NCI-H446 (cell line): ENCODE measurements around the gene PDXP.
"Not testable (repeated sequence)": the region's sequence is repeated elsewhere in the genome, so short reads cannot be mapped to it uniquely, and the experiment has no call there.

ENCODE experiments used
- DNase-seq, 2 experiments: peaks; one replicate each; lab custom pipeline; 2025; lab: John Stamatoyannopoulos, UW

PDXP gene

GRCh38 chr22:37658133-37659065 lies at the start of gene PDXP:
PDXP (plus strand) TSS chr22:37658723; CDS start chr22:37658783, 60 bp downstream.
- peak; percentile 99 for DNase-seq

GRCh38 chr22:37609240-37610152 lies 49.0 kb upstream of the PDXP start:
- no peak for DNase-seq

GRCh38 chr22:37610153-37610475 lies 48.4 kb upstream of the PDXP start:
- DNase-seq: not testable (repeated sequence)

- DNase-seq: no peak
Measured at GRCh38 chr22:37610480-37611129, 47.9 kb upstream of the PDXP start.

- no peak for DNase-seq
Measured at GRCh38 chr22:37611207-37611606, 47.3 kb upstream of the PDXP start.

- DNase-seq: no peak
Measured at GRCh38 chr22:37616201-37617083, 42.1 kb upstream of the PDXP start.

GRCh38 chr22:37617431-37617830 lies 41.1 kb upstream of the PDXP start:
- no peak for DNase-seq

- DNase-seq: no peak
Measured at GRCh38 chr22:37618072-37618656, 40.4 kb upstream of the PDXP start.

GRCh38 chr22:37618674-37619073 lies 39.8 kb upstream of the PDXP start:
- DNase-seq: no peak

GRCh38 chr22:37619991-37620390 lies 38.5 kb upstream of the PDXP start:
- DNase-seq: no peak

- DNase-seq: no peak
Measured at GRCh38 chr22:37621352-37621860, 37.1 kb upstream of the PDXP start.

- DNase-seq: peak in 1 of 2 experiments; percentile 44
Measured at GRCh38 chr22:37623075-37624016, 35.2 kb upstream of the PDXP start.

- DNase-seq: no peak
Measured at GRCh38 chr22:37624017-37624365, 34.5 kb upstream of the PDXP start.

- no peak for DNase-seq
Measured at GRCh38 chr22:37624876-37625275, 33.6 kb upstream of the PDXP start.

- no peak for DNase-seq
Measured at GRCh38 chr22:37625737-37626136, 32.8 kb upstream of the PDXP start.

GRCh38 chr22:37626144-37626543 lies 32.4 kb upstream of the PDXP start:
- DNase-seq: peak in 1 of 2 experiments; percentile 61

- no peak for DNase-seq
Measured at GRCh38 chr22:37626556-37627075, 31.9 kb upstream of the PDXP start.

- no peak for DNase-seq
Measured at GRCh38 chr22:37627121-37627520, 31.4 kb upstream of the PDXP start.

GRCh38 chr22:37627545-37627944 lies 31.0 kb upstream of the PDXP start:
- DNase-seq: no peak
